NCI-H526 treated with DMSO at 0.1 percent for 48 hours (cell line): ENCODE data around the gene VCAM1.
"Not testable (repeated sequence)": the region's sequence is repeated elsewhere in the genome, so short reads cannot be mapped to it uniquely, and the experiment has no call there.

Experiments used
- DNase-seq: peaks from one replicate; lab custom pipeline; 2025; lab: John Stamatoyannopoulos, UW

The VCAM1 gene

GRCh38 chr1:100778748-100779147 is 59.2 kb downstream of the VCAM1 start:
- DNase-seq: no peak

GRCh38 chr1:100780814-100781213 is 61.3 kb downstream of the VCAM1 start:
- DNase-seq: no peak

- not testable (repeated sequence) for DNase-seq
Observed at GRCh38 chr1:100781728-100782127, 62.2 kb downstream of the VCAM1 start.

- no peak for DNase-seq
Observed at GRCh38 chr1:100782473-100783039, 63.0 kb downstream of the VCAM1 start.

GRCh38 chr1:100785470-100786052 is 66.0 kb downstream of the VCAM1 start:
- DNase-seq: peak; percentile 69

- DNase-seq: no peak
Observed at GRCh38 chr1:100786870-100787269, 67.3 kb downstream of the VCAM1 start.
